Endothelial cell of umbilical vein (primary cell): ENCODE data around the gene PLCD3.

ENCODE experiments used
- EZH2 ChIP-seq: IDR thresholded peaks from 2 replicates; pipeline ENCODE4 v1.6.1; 2012; ENCODE audit warnings: borderline replicate concordance, low read depth, mild to moderate bottlenecking, moderate library complexity, low read length, inconsistent platforms; ENCODE audit not compliant: severe bottlenecking
- JUN ChIP-seq: IDR thresholded peaks from 2 replicates; pipeline ENCODE4 v1.6.1; 2011; ENCODE audit warnings: borderline replicate concordance, low read depth; ENCODE audit not compliant: insufficient read length, insufficient read depth
- POLR2A ChIP-seq: IDR thresholded peaks from 2 replicates; pipeline ENCODE4 v1.6.1; 2012; ENCODE audit warnings: low read depth, mild to moderate bottlenecking, control low read depth, low read length
- POLR2AphosphoS5 ChIP-seq: IDR thresholded peaks from 2 replicates; pipeline ENCODE4 v1.6.1; 2012; ENCODE audit warnings: low read depth, mild to moderate bottlenecking, control low read depth, low read length, moderate library complexity; ENCODE audit not compliant: insufficient read depth
- TF ChIP-seq, protein P1 (sequence below), 2 donors: IDR thresholded peaks; 1 replicate in 1 of 2; 2 replicates in 1 of 2; pipeline ENCODE4 v1.5.1; 2011; ENCODE audit warnings: low read length in 2 of 2, mild to moderate bottlenecking in 2 of 2, moderate library complexity in 2 of 2, control low read depth in 1 of 2, inconsistent platforms in 1 of 2, low read depth in 1 of 2; ENCODE audit not compliant: insufficient read depth in 1 of 2; ENCODE audit errors: extremely low read depth in 1 of 2
- TF ChIP-seq, protein P2 (sequence below): IDR thresholded peaks from 2 replicates; pipeline ENCODE4 v1.6.1; 2011; ENCODE audit not compliant: insufficient read depth, insufficient read length

DNA sequence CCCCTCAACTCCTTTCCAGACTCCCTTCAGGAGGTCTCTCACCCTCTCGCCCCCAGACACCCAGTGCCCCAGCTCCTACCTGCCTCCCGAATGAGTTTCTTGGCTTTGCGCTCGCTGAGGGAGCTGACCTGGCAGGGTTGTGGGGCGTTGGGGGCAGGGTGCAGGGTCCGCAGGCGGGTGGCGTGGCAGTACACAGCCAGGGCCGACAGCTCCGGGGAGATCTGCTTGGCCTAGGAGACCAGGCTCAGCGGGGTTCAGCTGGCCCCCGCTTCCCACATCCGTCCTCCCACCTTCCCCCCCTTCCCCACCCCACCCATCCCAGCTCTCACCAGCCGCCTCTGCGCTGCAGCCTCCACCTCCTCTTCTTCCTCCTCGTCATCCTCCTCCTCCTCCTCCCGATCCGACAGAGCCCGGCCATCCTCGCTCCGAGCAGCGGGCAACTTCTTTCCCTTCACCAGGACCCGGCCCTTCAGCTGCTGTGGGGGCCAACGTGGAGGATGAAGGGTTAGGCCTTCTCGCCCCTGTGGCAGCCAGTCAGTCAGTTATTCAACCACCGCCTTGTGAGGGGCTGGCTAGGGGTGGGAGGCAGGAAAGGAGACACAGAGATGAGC lies 17.2 kb downstream of the PLCD3 start:
- TF ChIP-seq, protein P1, sequence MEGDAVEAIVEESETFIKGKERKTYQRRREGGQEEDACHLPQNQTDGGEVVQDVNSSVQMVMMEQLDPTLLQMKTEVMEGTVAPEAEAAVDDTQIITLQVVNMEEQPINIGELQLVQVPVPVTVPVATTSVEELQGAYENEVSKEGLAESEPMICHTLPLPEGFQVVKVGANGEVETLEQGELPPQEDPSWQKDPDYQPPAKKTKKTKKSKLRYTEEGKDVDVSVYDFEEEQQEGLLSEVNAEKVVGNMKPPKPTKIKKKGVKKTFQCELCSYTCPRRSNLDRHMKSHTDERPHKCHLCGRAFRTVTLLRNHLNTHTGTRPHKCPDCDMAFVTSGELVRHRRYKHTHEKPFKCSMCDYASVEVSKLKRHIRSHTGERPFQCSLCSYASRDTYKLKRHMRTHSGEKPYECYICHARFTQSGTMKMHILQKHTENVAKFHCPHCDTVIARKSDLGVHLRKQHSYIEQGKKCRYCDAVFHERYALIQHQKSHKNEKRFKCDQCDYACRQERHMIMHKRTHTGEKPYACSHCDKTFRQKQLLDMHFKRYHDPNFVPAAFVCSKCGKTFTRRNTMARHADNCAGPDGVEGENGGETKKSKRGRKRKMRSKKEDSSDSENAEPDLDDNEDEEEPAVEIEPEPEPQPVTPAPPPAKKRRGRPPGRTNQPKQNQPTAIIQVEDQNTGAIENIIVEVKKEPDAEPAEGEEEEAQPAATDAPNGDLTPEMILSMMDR (IDR thresholded peaks at IDR 0.05; ENCODE audit: extremely low read depth in 1 of 2, insufficient read depth in 1 of 2, low read depth in 1 of 2, low read length in 2 of 2), result no peak
- TF ChIP-seq POLR2A (no peak), EZH2 (no peak), POLR2AphosphoS5 (no peak), JUN (no peak)
- TF ChIP-seq, protein P2, sequence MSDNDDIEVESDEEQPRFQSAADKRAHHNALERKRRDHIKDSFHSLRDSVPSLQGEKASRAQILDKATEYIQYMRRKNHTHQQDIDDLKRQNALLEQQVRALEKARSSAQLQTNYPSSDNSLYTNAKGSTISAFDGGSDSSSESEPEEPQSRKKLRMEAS, result no peak
